ENCODE measurements around the gene CACNG1. TPM values are rescaled to one million over a fixed set of nuclear protein-coding genes. Genes with fewer than 3 reads are reported as not detected.
"Not testable (repeated sequence)": the region's sequence is repeated elsewhere in the genome, so short reads cannot be mapped to it uniquely, and the experiment has no call there.

CACNG1 gene
- total RNA-seq, 4 donors from 2014 or later: not detected

GRCh38 chr17:67095803-67096202 is 51.4 kb downstream of the CACNG1 start:
- H3K27me3 ChIP-seq: no peaks in the 10 kb centered on the region
- no peaks in the 10 kb centered on the region for H3K9me3 ChIP-seq
- H3K4me1 ChIP-seq: no peaks in the 10 kb centered on the region
- no peak overlapping the region for H3K4me3 ChIP-seq
- no peak overlapping the region for H3K27ac ChIP-seq
- no peaks in the 10 kb centered on the region for H3K36me3 ChIP-seq
- in situ Hi-C loops (cut with MboI; ENCODE audit: low pct_ligation_motif_present in 1 of 4, low pct_unique_long_range_greater_than_20kb in 1 of 4, low sequenced_read_pairs in 3 of 4) (no loop called here), intact Hi-C loops (cut with DNase I; ENCODE audit: low total_unique reads) (no loop called here)
- 100% methylated on average over 1 of the region's 1 CpG; no CpG with 5 or more reads in 1 of the 2 donors for WGBS, 2 donors (ENCODE audit: low coverage in 1 of 2)
- no peak for TF ChIP-seq POLR2A (IDR thresholded peaks at IDR 0.05)
- no peak for TF ChIP-seq EP300 (IDR thresholded peaks at IDR 0.05; ENCODE audit: low read depth)
- TF ChIP-seq CTCF (IDR thresholded peaks at IDR 0.05): no peak
- TF ChIP-seq POLR2AphosphoS5 (IDR thresholded peaks at IDR 0.05): no peak
- no peak for DNase-seq

- WGBS, 2 donors (ENCODE audit: low coverage in 1 of 2): 100% methylated on average over 1 of the region's 1 CpG
- Histone ChIP-seq H3K27me3 (no peaks in the 10 kb centered on the region), H3K4me1 (no peaks in the 10 kb centered on the region), H3K4me3 (no peak overlapping the region), H3K9me3 (no peaks in the 10 kb centered on the region), H3K36me3 (no peaks in the 10 kb centered on the region), H3K27ac (no peak overlapping the region)
- in situ Hi-C loops (cut with MboI; ENCODE audit: low pct_ligation_motif_present in 1 of 4, low pct_unique_long_range_greater_than_20kb in 1 of 4, low sequenced_read_pairs in 3 of 4): no loop called here
- TF ChIP-seq POLR2AphosphoS5 (IDR thresholded peaks at IDR 0.05) (no peak), POLR2A (IDR thresholded peaks at IDR 0.05) (no peak), CTCF (IDR thresholded peaks at IDR 0.05) (no peak), EP300 (IDR thresholded peaks at IDR 0.05; ENCODE audit: low read depth) (no peak)
- DNase-seq: no peak
- intact Hi-C loops (cut with DNase I; ENCODE audit: low total_unique reads): no loop called here
Observed at GRCh38 chr17:67096609-67097008, 52.3 kb downstream of the CACNG1 start.

GRCh38 chr17:67098006-67098405 is 53.7 kb downstream of the CACNG1 start:
- no peak overlapping the region for H3K27ac ChIP-seq
- H3K36me3 ChIP-seq: no peaks in the 10 kb centered on the region
- no peak for TF ChIP-seq POLR2AphosphoS5 (IDR thresholded peaks at IDR 0.05)
- TF ChIP-seq CTCF (IDR thresholded peaks at IDR 0.05): no peak
- TF ChIP-seq EP300 (IDR thresholded peaks at IDR 0.05; ENCODE audit: low read depth): no peak
- no peak for TF ChIP-seq POLR2A (IDR thresholded peaks at IDR 0.05)
- in situ Hi-C loops (cut with MboI; ENCODE audit: low pct_ligation_motif_present in 1 of 4, low pct_unique_long_range_greater_than_20kb in 1 of 4, low sequenced_read_pairs in 3 of 4): no loop called here
- peaks cover 0 to 10% (median 3%) of the 10 kb centered on the region in 4 donors for H3K4me1 ChIP-seq
- intact Hi-C loops (cut with DNase I; ENCODE audit: low total_unique reads): no loop called here
- no peaks in the 10 kb centered on the region for H3K9me3 ChIP-seq
- no peak overlapping the region for H3K4me3 ChIP-seq
- no peak for DNase-seq
- H3K27me3 ChIP-seq: no peaks in the 10 kb centered on the region
- WGBS, 2 donors (ENCODE audit: low coverage in 1 of 2): 100% methylated on average over 1 of the region's 1 CpG

- intact Hi-C loops (cut with DNase I; ENCODE audit: low total_unique reads); H3K9me3 ChIP-seq; H3K27me3 ChIP-seq; H3K27ac ChIP-seq; H3K4me3 ChIP-seq; DNase-seq; in situ Hi-C loops (cut with MboI; ENCODE audit: low pct_ligation_motif_present in 1 of 4, low pct_unique_long_range_greater_than_20kb in 1 of 4, low sequenced_read_pairs in 3 of 4): not testable (repeated sequence)
- Histone ChIP-seq H3K4me1 (peaks cover 0 to 14% (median 5%) of the 10 kb centered on the region in 4 donors), H3K36me3 (peaks cover 0 to 31% (median 15%) of the 10 kb centered on the region in 4 donors)
- WGBS, 2 donors (ENCODE audit: low coverage in 1 of 2): 97 to 99% methylated on average over 6 to 7 of the region's 7 CpGs
Observed at GRCh38 chr17:67104641-67105040, 60.3 kb downstream of the CACNG1 start.

GRCh38 chr17:67105213-67105612 is 60.9 kb downstream of the CACNG1 start:
- peaks cover 0 to 31% (median 15%) of the 10 kb centered on the region in 4 donors for H3K36me3 ChIP-seq
- intact Hi-C loops (cut with DNase I; ENCODE audit: low total_unique reads) (no loop called here), in situ Hi-C loops (cut with MboI; ENCODE audit: low pct_ligation_motif_present in 1 of 4, low pct_unique_long_range_greater_than_20kb in 1 of 4, low sequenced_read_pairs in 3 of 4) (no loop called here)
- no peak for DNase-seq
- H3K27me3 ChIP-seq: no peaks in the 10 kb centered on the region
- no peak overlapping the region for H3K4me3 ChIP-seq
- H3K9me3 ChIP-seq: no peaks in the 10 kb centered on the region
- H3K27ac ChIP-seq: no peak overlapping the region
- peaks cover 0 to 14% (median 5%) of the 10 kb centered on the region in 4 donors for H3K4me1 ChIP-seq
- no peak for TF ChIP-seq POLR2A (IDR thresholded peaks at IDR 0.05)
- no peak for TF ChIP-seq EP300 (IDR thresholded peaks at IDR 0.05; ENCODE audit: low read depth)
- TF ChIP-seq CTCF (IDR thresholded peaks at IDR 0.05): no peak
- no peak for TF ChIP-seq POLR2AphosphoS5 (IDR thresholded peaks at IDR 0.05)
